ENCODE results near the gene CLIC4.

The CLIC4 gene

GRCh38 chr1:24862775-24863483 lies 117.7 kb downstream of the CLIC4 start:
- DNase-seq: no peak

- DNase-seq: no peak
These were observed 119.1 kb downstream of the CLIC4 start for GRCh38 chr1:24864370-24864777.

GRCh38 chr1:24865168-24865567 lies 119.9 kb downstream of the CLIC4 start:
- DNase-seq: no peak

GRCh38 chr1:24865587-24865986 lies 120.3 kb downstream of the CLIC4 start:
- no peak for DNase-seq

- DNase-seq: no peak
These were observed 121.2 kb downstream of the CLIC4 start for GRCh38 chr1:24866211-24867083.

GRCh38 chr1:24867084-24867870 lies 122.0 kb downstream of the CLIC4 start:
- no peak for DNase-seq

GRCh38 chr1:24868016-24868875 lies 123.0 kb downstream of the CLIC4 start:
- no peak for DNase-seq

GRCh38 chr1:24870551-24871195 lies 125.4 kb downstream of the CLIC4 start:
- DNase-seq: no peak

GRCh38 chr1:24871306-24871901 lies 126.2 kb downstream of the CLIC4 start:
- DNase-seq: no peak

GRCh38 chr1:24872061-24872850 lies 127.0 kb downstream of the CLIC4 start:
- no peak for DNase-seq

GRCh38 chr1:24873148-24873547 lies 127.9 kb downstream of the CLIC4 start:
- DNase-seq: no peak

GRCh38 chr1:24874056-24874455 lies 128.8 kb downstream of the CLIC4 start:
- no peak for DNase-seq

GRCh38 chr1:24874611-24875234 lies 129.5 kb downstream of the CLIC4 start:
- no peak for DNase-seq

- DNase-seq: no peak
These were observed 130.0 kb downstream of the CLIC4 start for GRCh38 chr1:24875257-24875656.

- no peak for DNase-seq
These were observed 130.8 kb downstream of the CLIC4 start for GRCh38 chr1:24875991-24876506.

GRCh38 chr1:24878045-24878444 lies 132.8 kb downstream of the CLIC4 start:
- no peak for DNase-seq

GRCh38 chr1:24878775-24879742 lies 133.8 kb downstream of the CLIC4 start:
- DNase-seq: no peak

GRCh38 chr1:24881034-24881433 lies 135.8 kb downstream of the CLIC4 start:
- no peak for DNase-seq

GRCh38 chr1:24884751-24885150 lies 139.5 kb downstream of the CLIC4 start:
- DNase-seq: no peak
